ENCODE data around the gene CNFN. TPM values are rescaled to one million over a fixed set of nuclear protein-coding genes. Genes with fewer than 3 reads are reported as not detected.

The CNFN gene
- total RNA-seq, 1 donor from 2014 or later: 5.7 TPM

- DNase-seq (ENCODE audit: low read depth): no peak
- TF ChIP-seq, protein P1, sequence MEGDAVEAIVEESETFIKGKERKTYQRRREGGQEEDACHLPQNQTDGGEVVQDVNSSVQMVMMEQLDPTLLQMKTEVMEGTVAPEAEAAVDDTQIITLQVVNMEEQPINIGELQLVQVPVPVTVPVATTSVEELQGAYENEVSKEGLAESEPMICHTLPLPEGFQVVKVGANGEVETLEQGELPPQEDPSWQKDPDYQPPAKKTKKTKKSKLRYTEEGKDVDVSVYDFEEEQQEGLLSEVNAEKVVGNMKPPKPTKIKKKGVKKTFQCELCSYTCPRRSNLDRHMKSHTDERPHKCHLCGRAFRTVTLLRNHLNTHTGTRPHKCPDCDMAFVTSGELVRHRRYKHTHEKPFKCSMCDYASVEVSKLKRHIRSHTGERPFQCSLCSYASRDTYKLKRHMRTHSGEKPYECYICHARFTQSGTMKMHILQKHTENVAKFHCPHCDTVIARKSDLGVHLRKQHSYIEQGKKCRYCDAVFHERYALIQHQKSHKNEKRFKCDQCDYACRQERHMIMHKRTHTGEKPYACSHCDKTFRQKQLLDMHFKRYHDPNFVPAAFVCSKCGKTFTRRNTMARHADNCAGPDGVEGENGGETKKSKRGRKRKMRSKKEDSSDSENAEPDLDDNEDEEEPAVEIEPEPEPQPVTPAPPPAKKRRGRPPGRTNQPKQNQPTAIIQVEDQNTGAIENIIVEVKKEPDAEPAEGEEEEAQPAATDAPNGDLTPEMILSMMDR (conservative IDR thresholded peaks at IDR 0.05; ENCODE audit: low read depth, low read length): no peak
Observed at GRCh38 chr19:42351079-42351735, 38.9 kb downstream of the CNFN start.

DNA sequence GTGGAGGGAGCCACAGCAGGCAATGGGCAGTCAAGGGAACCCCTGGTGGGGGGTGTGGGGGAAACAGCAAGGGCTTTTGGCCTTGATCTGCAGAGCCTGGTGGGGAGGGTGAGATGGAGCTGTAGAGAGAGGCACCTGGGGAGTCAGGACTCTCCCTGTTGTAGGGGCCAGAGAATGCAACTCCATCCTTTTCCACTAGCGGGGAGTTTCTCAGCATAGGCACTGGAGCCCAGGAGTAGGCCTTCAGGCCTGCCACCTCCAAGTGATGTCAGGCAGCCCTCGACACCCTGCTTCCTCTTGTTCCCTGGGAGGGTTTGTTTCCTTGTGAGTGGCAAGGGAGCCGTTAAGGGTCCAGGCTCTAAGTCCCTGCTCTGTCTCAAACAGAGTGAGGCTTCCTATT, 39.7 kb downstream of the CNFN start:
- no peak for DNase-seq (ENCODE audit: low read depth)
- TF ChIP-seq, protein P1 (conservative IDR thresholded peaks at IDR 0.05; ENCODE audit: low read depth, low read length): no peak
- H3K4me3 ChIP-seq (ENCODE audit: low read depth, low read length): no peak overlapping the region

More at GRCh38 chr19:42351079-42351735, 38.9 kb downstream of the CNFN start:
- no peak overlapping the region for H3K4me3 ChIP-seq (ENCODE audit: low read depth, low read length)

DNA sequence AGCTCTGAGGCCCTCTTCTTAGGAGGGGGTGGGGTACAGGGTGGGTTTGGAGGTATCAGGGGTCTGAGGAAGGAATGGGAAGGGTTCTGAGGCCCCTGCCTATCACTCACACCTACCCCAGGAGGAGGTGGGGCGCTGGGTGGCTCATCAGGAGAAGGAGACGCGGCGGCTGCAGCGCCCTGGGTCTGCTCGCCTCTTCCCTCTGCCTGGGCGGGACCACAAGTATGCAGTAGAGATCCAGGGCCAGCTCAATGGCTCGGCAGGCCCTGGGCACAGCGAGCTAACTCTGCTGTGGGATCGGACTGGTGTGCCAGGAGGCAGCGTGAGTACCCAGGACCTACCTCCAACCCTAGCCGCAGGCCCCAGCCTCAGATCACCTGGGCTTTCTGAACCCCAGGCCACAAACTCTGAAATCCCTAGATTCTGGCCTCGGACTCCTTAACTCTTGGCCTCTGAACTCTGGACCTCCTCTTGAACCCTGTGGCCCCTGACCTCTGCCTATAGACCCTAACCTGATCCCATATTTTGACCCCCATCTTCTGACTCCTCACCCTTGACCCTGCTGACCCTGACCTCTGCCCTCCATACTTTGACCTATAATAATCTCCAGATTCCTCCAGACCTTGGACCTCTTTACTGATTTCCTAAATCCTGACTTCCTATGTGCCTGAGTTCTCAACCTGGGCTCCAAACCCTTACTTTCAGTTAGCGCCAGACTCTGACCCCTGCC, 40.6 kb downstream of the CNFN start:
- DNase-seq (ENCODE audit: low read depth): no peak
- H3K4me3 ChIP-seq (ENCODE audit: low read depth, low read length): no peak overlapping the region
- TF ChIP-seq, protein P1 (conservative IDR thresholded peaks at IDR 0.05; ENCODE audit: low read depth, low read length): no peak

DNA sequence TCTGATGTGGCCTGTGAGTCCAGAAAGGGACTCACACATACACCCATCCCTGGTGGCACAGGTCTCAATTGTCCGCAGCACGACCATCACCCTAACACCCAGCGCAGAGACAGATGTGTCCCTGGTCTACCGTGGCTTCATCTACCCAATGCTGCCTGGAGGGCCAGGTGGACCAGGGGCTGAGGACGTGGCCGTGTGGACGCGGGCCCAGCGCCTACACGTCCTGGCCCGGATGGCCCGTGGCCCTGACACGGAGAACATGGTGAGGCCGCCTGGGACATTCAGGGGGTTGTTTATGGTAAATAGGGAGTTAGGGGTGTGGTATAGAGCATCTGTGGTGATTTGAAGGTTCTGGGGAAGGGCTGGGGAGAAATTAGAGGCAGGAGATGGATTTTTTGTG, 41.9 kb downstream of the CNFN start:
- DNase-seq (ENCODE audit: low read depth): no peak
- TF ChIP-seq, protein P1 (conservative IDR thresholded peaks at IDR 0.05; ENCODE audit: low read depth, low read length): no peak
- H3K4me3 ChIP-seq (ENCODE audit: low read depth, low read length): no peak overlapping the region

DNA sequence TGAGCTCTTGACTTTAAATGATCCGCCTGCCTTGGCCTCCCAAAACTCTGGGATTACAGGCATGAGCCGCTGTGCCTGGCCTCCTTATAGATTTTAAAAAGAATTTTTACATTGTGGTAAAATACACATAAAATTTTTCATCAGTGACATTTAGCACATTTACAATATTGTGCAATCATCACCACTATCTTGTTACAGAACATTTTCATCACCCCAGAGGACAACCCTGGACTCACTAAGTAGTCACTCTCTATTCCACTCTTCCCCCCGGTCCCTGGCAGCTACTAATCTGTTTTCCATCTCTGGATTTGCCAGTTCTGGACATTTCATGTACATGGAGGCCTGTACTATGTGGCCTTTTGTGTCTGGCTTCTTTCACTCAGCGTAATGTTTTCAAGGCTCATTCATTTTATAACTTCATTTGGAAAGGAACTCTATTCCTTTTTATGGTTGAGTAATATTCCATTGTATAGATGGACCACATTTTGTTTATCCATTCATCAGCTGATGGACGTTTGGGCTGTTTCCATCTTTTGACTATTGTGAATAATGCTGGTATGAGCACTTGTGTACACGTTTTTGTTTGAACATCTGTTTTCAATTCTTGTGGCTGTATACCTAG, 44.8 kb downstream of the CNFN start:
- TF ChIP-seq, protein P1 (conservative IDR thresholded peaks at IDR 0.05; ENCODE audit: low read depth, low read length): no peak
- no peak for DNase-seq (ENCODE audit: low read depth)
- no peak overlapping the region for H3K4me3 ChIP-seq (ENCODE audit: low read depth, low read length)

DNA sequence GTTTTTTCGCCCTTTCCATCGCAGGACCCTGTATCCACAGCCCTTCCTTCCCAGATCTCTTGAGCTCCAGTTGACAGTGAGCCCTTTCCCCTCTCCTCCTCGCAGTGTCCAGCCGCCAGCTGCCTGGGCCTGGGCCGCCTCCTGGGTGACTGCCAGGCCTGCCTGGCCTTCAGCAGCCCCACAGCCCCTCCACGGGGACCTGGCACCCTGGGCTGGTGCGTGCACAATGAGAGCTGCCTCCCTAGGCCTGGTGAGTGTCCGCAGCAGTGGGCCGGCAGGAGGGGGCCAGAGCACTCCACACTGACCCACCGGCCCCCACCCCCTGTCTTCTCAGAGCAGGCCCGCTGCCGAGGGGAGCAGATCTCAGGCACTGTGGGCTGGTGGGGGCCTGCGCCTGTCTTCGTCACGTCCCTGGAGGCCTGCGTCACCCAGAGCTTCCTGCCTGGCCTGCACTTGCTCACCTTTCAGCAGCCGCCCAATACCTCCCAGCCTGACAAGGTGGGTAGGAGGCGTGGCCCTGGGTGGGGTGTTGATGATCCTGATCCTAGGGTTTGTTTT, 45.7 kb downstream of the CNFN start:
- no peak for DNase-seq (ENCODE audit: low read depth)
- TF ChIP-seq, protein P1 (conservative IDR thresholded peaks at IDR 0.05; ENCODE audit: low read depth, low read length): no peak

More for the DNA sequence above, 45.7 kb downstream of the CNFN start:
- H3K4me3 ChIP-seq (ENCODE audit: low read depth, low read length): no peak overlapping the region
